Natural killer cell treated with Interleukin-12 subunit alpha and Interleukin-12 subunit beta and Interleukin-15 and Interleukin-18, amount 100 ng/mL, for 72 hours (primary cell): ENCODE measurements around the gene MBP. TPM values are rescaled to one million over a fixed set of nuclear protein-coding genes. Genes with fewer than 3 reads are reported as not detected.
A peak's percentile ranks its signal among the peaks of the same experiment; 100 is the strongest.

Experiments used
- ATAC-seq, 2 donors: fragments of 150-1000 bp; cut with Tn5 transposase in 1 of 2; sonication (Bioruptor Pico), chemical (Tn5 transposase) in 1 of 2; 2 replicates each; pipeline ENCODE4 v1.10.0; 2021
- DNase-seq: peaks from one replicate; pipeline ENCODE4 v3.0.0; 2022; ENCODE audit warnings: low spot score
- H3K27ac Mint-ChIP-seq, 2 donors: 1 replicate in 1 of 2; 2 replicates in 1 of 2; pipeline ENCODE4 v1.8.0; 2022; ENCODE audit warnings: mixed read lengths in 2 of 2, mild to moderate bottlenecking in 1 of 2, moderate library complexity in 1 of 2
- H3K27me3 Mint-ChIP-seq, 2 donors: 1 replicate in 1 of 2; 2 replicates in 1 of 2; pipeline ENCODE4 v1.8.0; 2022; ENCODE audit warnings: mixed read lengths in 2 of 2
- H3K36me3 Mint-ChIP-seq: one replicate; pipeline ENCODE4 v1.8.0; 2022; ENCODE audit warnings: mixed read lengths
- H3K4me1 Mint-ChIP-seq, 2 donors: 1 replicate in 1 of 2; 2 replicates in 1 of 2; pipeline ENCODE4 v1.8.0; 2022; ENCODE audit warnings: low read depth in 2 of 2, mixed read lengths in 2 of 2, mild to moderate bottlenecking in 1 of 2
- H3K4me3 Mint-ChIP-seq: one replicate; pipeline ENCODE4 v1.8.0; 2022; ENCODE audit warnings: mixed read lengths
- H3K9me3 Mint-ChIP-seq: 2 replicates; pipeline ENCODE4 v1.8.0; 2022; ENCODE audit warnings: mixed read lengths
- total RNA-seq, 2 donors: library from RNA; stranded (reverse); gene quantifications; one replicate each; pipeline ENCODE4 v1.2.3, GENCODE V29; 2022

MBP gene
- total RNA-seq, 2 donors from 2014 or later = 62.5 to 77.6 TPM

DNA sequence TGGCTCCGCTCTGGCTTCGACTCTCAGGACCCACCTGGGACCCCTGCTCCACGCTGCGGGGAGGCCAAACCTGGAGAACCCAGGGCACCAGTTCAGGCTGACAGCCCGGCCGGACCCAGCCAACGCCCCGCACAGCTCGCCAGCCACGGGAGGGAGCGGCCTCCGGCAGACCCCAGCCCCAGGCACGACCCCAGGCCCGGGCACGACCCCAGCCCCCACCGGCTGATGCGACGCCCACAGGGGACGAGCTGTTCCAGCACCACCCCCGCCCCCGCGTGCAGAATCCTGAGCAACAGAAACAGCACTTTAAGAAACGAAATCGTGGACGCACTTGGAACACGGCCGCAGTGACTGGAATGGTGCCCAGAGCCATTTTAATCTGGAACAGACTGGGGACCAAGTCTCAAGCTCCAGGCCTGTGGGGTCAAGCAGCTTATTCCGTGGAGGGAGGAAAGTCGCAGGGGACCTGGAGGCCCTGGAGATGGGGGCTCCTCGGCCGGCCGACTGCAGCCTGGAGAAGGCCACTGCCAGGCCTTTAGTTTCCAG is 74.2 kb downstream of the MBP start:
- H3K27me3 Mint-ChIP-seq = no peaks in the 10 kb centered on the region
- H3K36me3 Mint-ChIP-seq = peaks cover 6% of the 10 kb centered on the region
- H3K9me3 Mint-ChIP-seq = no peaks in the 10 kb centered on the region
- peak overlapping the region in 1 of 2 donors; percentile 33 for H3K27ac Mint-ChIP-seq
- no peak overlapping the region for H3K4me3 Mint-ChIP-seq
- ATAC-seq (no peak), DNase-seq (no peak)
- H3K4me1 Mint-ChIP-seq = peaks cover 76 to 80% of the 10 kb centered on the region in 2 donors

DNA sequence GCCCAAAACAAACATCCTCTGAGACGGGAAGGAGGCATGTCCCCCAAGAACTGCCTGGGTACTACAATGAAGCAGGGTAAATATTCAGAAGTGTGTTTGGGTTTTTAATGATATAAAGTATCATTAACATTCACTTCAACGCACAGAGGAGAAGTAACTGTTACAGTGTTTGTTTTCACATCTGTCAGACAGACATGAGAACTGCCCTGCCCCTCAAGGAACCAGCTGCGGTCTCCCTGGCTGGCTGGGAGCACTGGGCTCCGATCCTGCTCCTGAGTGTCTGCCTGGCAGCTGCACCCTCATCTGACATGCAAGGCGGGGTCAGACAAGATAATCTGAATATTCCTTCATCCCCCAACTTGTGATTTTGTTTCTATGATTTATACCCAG is 75.6 kb downstream of the MBP start:
- Mint-ChIP-seq H3K27ac (peak overlapping the region; percentile 92 to 93), H3K4me1 (peaks cover 69% of the 10 kb centered on the region in 2 donors), H3K4me3 (peak overlapping the region; percentile 87), H3K27me3 (no peaks in the 10 kb centered on the region), H3K9me3 (no peaks in the 10 kb centered on the region), H3K36me3 (peaks cover 6% of the 10 kb centered on the region)
- DNase-seq (no peak), ATAC-seq (no peak)

DNA sequence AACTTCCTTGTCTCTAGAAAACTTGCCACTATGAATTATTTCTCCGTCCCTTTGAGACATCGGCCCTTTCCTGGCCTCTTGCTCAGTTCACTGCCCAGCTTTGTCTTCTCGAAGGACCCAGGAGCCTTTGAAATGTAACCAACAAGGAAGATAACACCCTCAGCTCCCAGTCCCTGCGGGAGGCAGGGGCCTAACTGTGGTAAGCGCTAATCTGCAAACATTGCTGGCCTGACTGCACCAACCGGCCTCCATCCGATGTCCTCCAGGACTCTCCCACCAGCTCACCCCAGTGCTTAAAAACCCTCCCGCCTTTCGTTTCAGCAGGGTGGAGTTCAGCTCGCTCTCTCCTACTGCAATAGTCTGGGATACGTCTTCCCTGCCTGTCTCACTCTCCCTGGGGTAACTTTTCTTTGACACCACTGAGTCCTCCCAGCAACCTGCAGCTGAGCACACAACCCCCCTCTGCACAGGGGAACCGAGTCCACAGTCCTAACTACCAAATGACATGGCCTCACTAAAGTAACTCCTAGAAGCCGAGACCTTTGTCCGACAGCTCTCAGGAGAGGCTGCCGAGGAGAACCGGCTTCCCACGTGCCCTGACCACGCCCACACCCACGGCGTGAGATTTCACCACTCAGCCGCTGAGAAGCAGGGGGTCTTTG is 76.1 kb downstream of the MBP start:
- H3K36me3 Mint-ChIP-seq = peaks cover 6% of the 10 kb centered on the region
- no peaks in the 10 kb centered on the region for H3K9me3 Mint-ChIP-seq
- H3K27me3 Mint-ChIP-seq = no peaks in the 10 kb centered on the region
- ATAC-seq = no peak
- peak overlapping the region; percentile 87 for H3K4me3 Mint-ChIP-seq
- no peak for DNase-seq
- peak overlapping the region; percentile 92 to 93 for H3K27ac Mint-ChIP-seq
- H3K4me1 Mint-ChIP-seq = peaks cover 66 to 68% of the 10 kb centered on the region in 2 donors

DNA sequence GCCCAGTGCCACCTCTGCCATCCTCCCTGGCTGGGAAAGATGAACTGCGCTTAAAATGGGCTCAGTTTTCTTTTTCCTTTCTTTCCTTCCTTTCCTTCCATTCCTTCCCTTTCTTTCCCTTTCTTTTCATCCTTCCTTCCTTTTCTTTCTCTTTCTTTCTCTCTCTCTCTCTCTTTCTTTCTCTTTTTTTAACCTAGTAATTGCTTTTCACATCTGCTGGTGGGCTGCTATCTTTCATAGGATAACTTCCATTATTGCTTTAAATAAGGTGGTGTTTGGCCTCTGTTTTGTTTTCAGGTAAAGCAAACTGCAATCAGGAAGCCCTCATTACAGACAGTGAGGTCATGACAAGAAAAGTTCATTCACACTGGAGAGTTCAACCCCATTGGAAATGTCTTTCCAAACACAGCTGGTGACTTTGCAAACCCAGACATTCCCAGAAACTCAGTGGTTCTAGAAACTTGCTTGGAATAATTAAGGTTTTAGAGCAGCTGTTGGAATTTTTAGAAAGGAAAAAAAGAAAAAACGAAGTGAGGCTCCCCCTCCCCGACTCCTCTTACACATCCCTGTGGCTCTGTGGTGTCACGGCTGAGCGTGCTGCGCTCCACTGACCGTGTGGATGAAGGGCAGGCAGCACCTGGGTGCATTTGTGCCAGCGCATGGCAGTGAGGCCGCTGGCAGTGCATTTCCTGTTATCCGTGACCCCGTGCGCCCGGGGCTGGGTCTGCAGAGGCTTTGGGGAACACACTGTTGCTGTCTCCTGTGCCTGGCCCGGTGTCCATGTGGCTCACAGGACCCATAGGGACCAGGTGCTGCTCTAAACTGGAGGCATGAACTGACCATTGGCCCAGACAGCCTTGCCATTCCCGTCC is 76.9 kb downstream of the MBP start:
- no peak for ATAC-seq
- Mint-ChIP-seq H3K27me3 (no peaks in the 10 kb centered on the region), H3K4me1 (peaks cover 62 to 65% of the 10 kb centered on the region in 2 donors), H3K27ac (peak overlapping the region; percentile 92 to 93), H3K4me3 (peak overlapping the region; percentile 87), H3K36me3 (peaks cover 6% of the 10 kb centered on the region), H3K9me3 (no peaks in the 10 kb centered on the region)
- no peak for DNase-seq

DNA sequence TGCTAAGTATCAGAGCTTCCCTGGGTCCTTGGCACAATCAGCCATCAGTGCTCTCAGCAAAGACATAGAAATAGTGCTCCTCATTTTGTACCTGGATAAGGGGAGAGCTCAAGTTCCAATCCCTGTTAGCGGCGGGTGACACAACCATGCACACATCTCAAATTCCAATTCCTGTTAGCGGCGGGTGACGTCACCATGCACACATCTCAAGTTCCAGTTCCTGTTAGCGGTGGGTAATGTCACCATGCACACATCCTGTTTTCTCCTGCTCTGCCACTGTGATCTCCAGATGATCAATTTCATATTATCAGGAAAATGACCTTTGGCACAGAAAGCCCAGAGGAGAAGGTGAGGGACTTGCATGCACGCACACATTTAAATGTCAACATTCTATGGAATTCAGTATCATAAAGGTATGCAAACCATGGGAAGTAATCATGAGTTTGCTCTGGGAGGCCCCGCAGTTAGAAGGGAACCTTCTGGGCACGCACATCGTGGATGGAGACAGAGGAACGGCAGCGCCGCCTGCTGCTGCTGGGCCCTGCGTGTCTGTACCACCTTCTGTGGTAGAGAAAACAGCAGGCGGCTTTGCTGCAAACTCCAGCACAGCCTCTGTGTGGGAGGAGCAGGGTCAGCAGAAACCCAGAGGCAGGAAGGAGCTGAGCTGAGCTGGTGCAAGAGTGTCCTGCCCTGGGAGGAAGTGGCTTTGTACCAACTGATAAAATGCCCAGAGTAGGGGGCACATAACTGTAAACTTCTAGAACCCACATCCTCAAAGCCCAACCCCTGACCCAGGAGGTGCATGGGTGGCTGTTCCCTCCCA is 77.8 kb downstream of the MBP start:
- Mint-ChIP-seq H3K4me1 (peaks cover 59 to 61% of the 10 kb centered on the region in 2 donors), H3K36me3 (peaks cover 4% of the 10 kb centered on the region)

DNA sequence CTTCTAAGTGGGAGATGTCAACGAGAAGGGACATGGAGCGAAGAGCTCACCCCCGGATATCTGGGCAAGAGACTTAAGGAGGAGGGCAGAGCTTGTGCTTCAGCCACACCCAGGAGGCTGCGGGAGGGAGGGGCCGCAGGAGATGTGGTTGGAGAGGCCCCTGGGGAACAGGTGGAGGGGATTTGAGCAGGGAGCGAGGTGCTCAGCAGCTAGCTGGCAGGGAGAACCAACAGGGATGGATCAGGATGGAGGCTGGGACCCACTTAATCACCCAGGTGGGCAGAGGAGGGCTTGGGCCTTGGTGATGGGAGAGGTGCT is 78.3 kb downstream of the MBP start:
- Mint-ChIP-seq H3K36me3 (no peaks in the 10 kb centered on the region), H3K27me3 (no peaks in the 10 kb centered on the region), H3K4me3 (peak overlapping the region; percentile 87), H3K9me3 (no peaks in the 10 kb centered on the region), H3K27ac (peak overlapping the region; percentile 92 to 93), H3K4me1 (peaks cover 56 to 57% of the 10 kb centered on the region in 2 donors)
- no peak for ATAC-seq
- no peak for DNase-seq

More for the DNA sequence above, 77.8 kb downstream of the MBP start:
- ATAC-seq (peak; percentile 93 to 95), DNase-seq (peak; percentile 90)
- no peaks in the 10 kb centered on the region for H3K27me3 Mint-ChIP-seq
- H3K9me3 Mint-ChIP-seq = no peaks in the 10 kb centered on the region
- peak overlapping the region; percentile 92 to 93 for H3K27ac Mint-ChIP-seq
- H3K4me3 Mint-ChIP-seq = peak overlapping the region; percentile 87

DNA sequence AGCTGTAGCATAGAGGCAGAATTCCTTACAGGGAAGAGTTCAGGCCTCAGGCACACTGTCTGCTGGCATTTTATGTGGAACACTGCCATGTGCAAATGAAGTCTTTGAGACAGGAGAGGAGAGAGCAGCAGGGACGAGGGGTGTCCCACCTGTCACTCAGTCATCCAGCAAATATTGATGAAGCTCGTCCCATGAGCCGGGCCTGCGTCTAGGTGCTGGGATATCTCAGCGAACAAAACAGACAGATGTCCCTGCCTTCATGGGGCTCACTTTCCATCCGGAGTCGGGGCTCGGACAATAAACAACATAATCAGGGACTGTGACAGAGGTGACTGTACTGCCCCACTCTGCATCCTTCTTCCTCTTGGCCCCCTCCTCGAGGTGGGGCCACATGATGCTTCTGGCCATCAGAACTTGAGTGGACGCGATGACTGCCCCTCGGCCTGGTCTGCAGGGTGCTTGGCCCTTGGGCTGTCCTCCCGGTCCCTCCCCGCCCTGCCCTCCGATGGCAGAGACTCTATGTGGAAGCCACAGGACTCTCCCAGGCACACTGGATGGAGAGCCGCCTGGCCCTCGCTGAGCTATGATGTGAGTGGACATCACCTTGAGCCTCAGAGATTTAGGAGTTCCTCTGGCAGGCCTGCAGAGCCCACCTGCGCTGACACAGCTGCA is 78.8 kb downstream of the MBP start:
- no peaks in the 10 kb centered on the region for H3K9me3 Mint-ChIP-seq
- H3K27me3 Mint-ChIP-seq = no peaks in the 10 kb centered on the region
- ATAC-seq (no peak), DNase-seq (no peak)
- peaks cover 52% of the 10 kb centered on the region in 2 donors for H3K4me1 Mint-ChIP-seq
- H3K36me3 Mint-ChIP-seq = no peaks in the 10 kb centered on the region
- H3K27ac Mint-ChIP-seq = peak overlapping the region; percentile 92 to 93
- H3K4me3 Mint-ChIP-seq = peak overlapping the region; percentile 87

DNA sequence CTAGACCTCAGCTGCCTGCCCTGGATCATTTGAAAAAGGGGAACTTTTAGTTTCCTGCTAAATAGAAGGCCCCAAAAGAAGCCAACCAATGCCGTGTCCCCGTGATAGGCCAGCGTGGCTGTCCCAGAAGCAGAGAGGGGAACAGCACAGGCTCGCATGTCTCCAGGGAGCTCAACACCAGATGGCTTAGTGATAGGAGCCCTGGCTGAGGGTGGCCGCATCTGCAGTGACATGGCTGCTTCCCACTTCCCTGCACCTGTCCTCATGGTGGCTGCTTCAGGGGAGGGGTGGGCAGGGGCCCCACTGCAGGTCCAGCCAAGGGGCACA is 79.6 kb downstream of the MBP start:
- Mint-ChIP-seq H3K36me3 (no peaks in the 10 kb centered on the region), H3K27ac (peak overlapping the region; percentile 92 to 93), H3K4me3 (peak overlapping the region; percentile 27), H3K9me3 (no peaks in the 10 kb centered on the region), H3K27me3 (no peaks in the 10 kb centered on the region), H3K4me1 (peaks cover 55 to 56% of the 10 kb centered on the region in 2 donors)
- DNase-seq (no peak), ATAC-seq (no peak)

DNA sequence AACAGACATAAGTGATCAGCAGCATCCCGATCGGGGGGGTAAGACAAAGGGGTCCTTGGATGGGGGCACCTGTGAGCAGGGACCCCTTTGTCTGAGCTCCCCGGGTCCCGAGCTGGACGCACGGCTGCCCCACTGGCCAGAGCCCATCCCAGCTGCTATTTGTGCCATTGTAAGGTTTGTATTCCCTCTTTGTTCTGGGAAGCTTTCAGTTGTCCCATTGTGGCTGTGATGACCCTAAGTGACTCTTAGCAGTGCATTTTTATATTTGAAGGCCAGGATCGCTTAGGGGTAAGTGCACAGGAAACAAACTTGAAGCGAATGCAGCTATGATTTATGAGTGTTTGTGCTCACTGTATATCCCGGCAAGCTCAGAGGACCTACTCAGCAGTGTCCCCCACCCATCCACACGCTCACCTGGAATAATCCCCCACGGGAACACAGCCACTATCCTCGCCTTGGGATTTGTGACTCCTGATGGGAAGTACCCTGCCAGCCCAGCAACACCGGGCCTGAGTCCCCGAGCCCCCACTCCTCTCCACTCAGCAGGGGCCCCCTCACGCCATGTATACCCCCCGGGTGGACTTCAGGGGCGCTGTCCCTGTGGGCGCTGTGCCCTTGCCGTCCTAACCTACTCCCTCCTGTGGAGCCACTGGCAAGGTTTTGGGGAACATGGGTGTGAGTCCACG is 80.1 kb downstream of the MBP start:
- peak overlapping the region; percentile 27 for H3K4me3 Mint-ChIP-seq
- ATAC-seq (no peak), DNase-seq (no peak)
- no peaks in the 10 kb centered on the region for H3K27me3 Mint-ChIP-seq
- peak overlapping the region; percentile 92 to 93 for H3K27ac Mint-ChIP-seq
- H3K36me3 Mint-ChIP-seq = no peaks in the 10 kb centered on the region
- H3K4me1 Mint-ChIP-seq = peaks cover 58 to 60% of the 10 kb centered on the region in 2 donors
- no peaks in the 10 kb centered on the region for H3K9me3 Mint-ChIP-seq

DNA sequence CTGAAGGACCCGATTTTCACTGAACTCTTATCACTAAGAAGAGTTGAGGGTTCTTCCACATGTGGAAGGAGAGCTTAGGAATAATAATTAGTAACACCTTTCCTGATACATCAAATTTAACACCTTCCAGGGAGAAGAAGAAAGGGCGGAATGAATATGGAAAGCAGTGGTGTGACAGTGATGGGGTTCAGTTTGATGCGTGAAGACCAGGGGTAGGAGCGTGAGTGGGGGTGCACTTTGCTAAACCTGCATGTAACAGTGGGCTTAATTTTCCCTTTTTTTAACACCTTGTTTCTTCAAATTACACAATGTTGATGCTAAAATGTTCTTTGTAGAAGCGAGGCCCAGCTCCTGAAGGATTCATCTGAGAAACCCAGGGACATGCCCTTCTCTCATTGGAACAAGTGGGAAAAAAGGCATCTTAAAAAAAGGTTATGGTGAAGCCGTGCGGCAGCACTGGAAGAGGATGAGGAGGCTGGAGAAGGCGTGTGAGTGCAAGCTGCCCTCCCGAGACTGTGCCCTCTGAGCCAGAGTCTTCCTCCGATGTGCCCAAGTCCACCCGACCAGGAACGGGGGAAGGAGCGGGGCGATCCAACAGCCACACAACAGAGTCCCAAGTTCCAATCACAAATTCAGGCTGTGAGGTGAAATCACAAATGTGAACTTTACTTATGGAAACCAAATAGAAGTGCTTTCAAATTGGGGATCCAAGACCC is 80.8 kb downstream of the MBP start:
- Mint-ChIP-seq H3K9me3 (no peaks in the 10 kb centered on the region), H3K27ac (peak overlapping the region; percentile 79 to 92), H3K4me1 (peaks cover 57 to 59% of the 10 kb centered on the region in 2 donors), H3K36me3 (peaks cover 4% of the 10 kb centered on the region), H3K27me3 (no peaks in the 10 kb centered on the region), H3K4me3 (peak overlapping the region; percentile 23)
- DNase-seq (no peak), ATAC-seq (no peak)

DNA sequence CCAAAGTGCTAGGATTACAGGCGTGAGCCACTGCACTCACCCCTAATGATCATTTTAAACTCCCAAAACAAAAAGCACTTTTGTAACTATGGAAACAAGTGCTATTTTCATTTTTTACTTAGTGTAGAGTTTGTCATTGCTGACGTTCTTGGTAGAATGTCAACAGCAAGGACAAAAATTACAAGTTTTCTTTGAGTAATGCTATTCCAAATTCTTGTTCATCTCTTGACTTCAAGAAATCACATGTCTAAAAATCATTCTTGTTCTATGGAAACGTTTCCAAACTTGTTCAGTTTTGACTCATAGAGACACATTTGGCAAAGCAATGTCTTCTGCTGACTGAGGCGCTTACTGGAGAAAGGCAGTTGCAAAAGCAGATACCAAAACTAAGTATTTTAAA is 82.6 kb downstream of the MBP start:
- H3K27ac Mint-ChIP-seq = peak overlapping the region; percentile 37 to 63
- H3K36me3 Mint-ChIP-seq = peaks cover 4% of the 10 kb centered on the region
- H3K4me1 Mint-ChIP-seq = peaks cover 45 to 51% of the 10 kb centered on the region in 2 donors
- H3K27me3 Mint-ChIP-seq = no peaks in the 10 kb centered on the region
- no peak overlapping the region for H3K4me3 Mint-ChIP-seq
- no peak for ATAC-seq
- no peak for DNase-seq
- H3K9me3 Mint-ChIP-seq = no peaks in the 10 kb centered on the region

DNA sequence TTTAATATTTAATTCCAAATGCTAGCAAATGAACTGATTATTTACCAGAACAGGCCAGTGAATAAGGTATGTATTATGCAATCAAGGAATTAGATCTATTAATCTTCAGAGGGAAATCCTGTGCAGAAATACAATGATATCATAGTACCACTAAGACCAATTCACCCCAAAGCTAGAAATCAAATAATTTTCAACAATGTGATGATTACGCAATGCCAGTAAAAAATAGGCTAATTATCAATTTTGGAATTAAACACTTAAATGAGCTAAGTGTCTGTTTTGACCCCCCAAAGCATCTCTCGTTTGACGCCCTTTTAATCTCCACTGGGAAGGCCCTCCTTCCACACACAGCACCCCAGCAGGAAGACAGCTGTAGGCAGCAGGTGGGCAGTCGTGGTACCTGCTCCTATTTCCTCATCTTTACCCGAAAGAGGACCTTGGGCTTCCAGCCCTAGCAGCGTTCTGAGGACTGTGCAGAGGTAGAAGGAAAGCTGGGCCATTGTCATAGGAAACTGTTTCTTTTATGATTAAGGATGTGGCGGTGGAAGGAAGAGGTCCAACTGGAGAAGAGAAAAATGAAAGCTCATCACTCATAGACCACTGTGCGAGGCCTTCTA is 84.7 kb downstream of the MBP start:
- Mint-ChIP-seq H3K27ac (peak overlapping the region; percentile 52 to 71), H3K4me1 (peaks cover 38 to 45% of the 10 kb centered on the region in 2 donors), H3K36me3 (peaks cover 8% of the 10 kb centered on the region), H3K9me3 (no peaks in the 10 kb centered on the region), H3K4me3 (no peak overlapping the region), H3K27me3 (no peaks in the 10 kb centered on the region)
- no peak for ATAC-seq
- no peak for DNase-seq
